Upper lobe of left lung (tissue), 6 donors: ENCODE measurements around the gene FHOD1. TPM values are rescaled to one million over a fixed set of nuclear protein-coding genes. Genes with fewer than 3 reads are reported as not detected.

Source experiments
- ATAC-seq, 2 donors: fragments of 200-7000 bp; cut with Tn5 transposase; one replicate each; pipeline ENCODE4 v1.9.1; 2022; ENCODE audit warnings: mild to moderate bottlenecking in 2 of 2, moderate library complexity in 2 of 2; ENCODE audit not compliant: low FRiP score in 2 of 2
- DNase-seq, 2 donors: peaks; one replicate each; pipeline ENCODE4 v3.0.0-alpha.2; 2019 to 2020
- H3K27ac ChIP-seq, 4 donors: fragments of 200-600 bp; sonication (generic); one replicate each; pipeline ENCODE4 v1.5.1; 2016 to 2019
- H3K27me3 ChIP-seq, 4 donors: fragments of 200-600 bp; sonication (generic); one replicate each; pipeline ENCODE4 v1.5.1; 2017 to 2019
- H3K36me3 ChIP-seq, 4 donors: fragments of 200-600 bp; sonication (generic); one replicate each; pipeline ENCODE4 v1.5.1; 2016 to 2019
- H3K4me1 ChIP-seq, 4 donors: fragments of 200-600 bp; sonication (generic); one replicate each; pipeline ENCODE4 v1.5.1; 2018 to 2019
- H3K4me3 ChIP-seq, 4 donors: fragments of 200-600 bp; sonication (generic); one replicate each; pipeline ENCODE4 v1.5.1; 2017 to 2019; ENCODE audit warnings: mild to moderate bottlenecking in 2 of 4, moderate library complexity in 1 of 4
- H3K9me3 ChIP-seq, 4 donors: fragments of 200-600 bp; sonication (generic); one replicate each; pipeline ENCODE4 v1.5.1; 2018 to 2019
- EP300 ChIP-seq, 4 donors: sonication (generic); formaldehyde crosslinking; IDR thresholded peaks; one replicate each; pipeline ENCODE4 v1.5.1; 2017; ENCODE audit warnings: antibody characterized with exemption in 4 of 4, control low read depth in 2 of 4
- POLR2A ChIP-seq, 4 donors: fragments of 450-650 bp; IDR thresholded peaks; one replicate each; pipeline ENCODE4 v1.5.1; 2016 to 2017; ENCODE audit warnings: antibody characterized with exemption in 4 of 4, mild to moderate bottlenecking in 2 of 4
- POLR2AphosphoS5 ChIP-seq, 2 donors: sonication (generic); formaldehyde crosslinking; IDR thresholded peaks; one replicate each; pipeline ENCODE4 v1.5.1; 2017; ENCODE audit warnings: antibody characterized with exemption in 2 of 2
- WGBS, 2 donors: methylation state at CpG; one replicate each; pipeline ENCODE4 v1.1.5; 2017 to 2018; 5-methylcytosine and 5-hydroxymethylcytosine counted together
- total RNA-seq, 6 donors: library from RNA; depleted of rRNA in 4 of 6; stranded (reverse); fragments of >200 nt in 4 of 6; gene quantifications; one replicate each; pipeline versions ENCODE4 v1.1.0 to v1.2.1, GENCODE V29; 2016 to 2021
- TF ChIP-seq, protein P1 (sequence below), 6 experiments: fragments of 450-650 bp in 4 of 6; fragments of 200-600 bp in 2 of 6; sonication (generic) in 2 of 6; IDR thresholded peaks; one replicate each; pipeline ENCODE4 v1.5.1; 2016 to 2019; ENCODE audit warnings: antibody characterized with exemption in 6 of 6
- donor health status: DM: no; HTN: no; CAD: no; lungs with moderate emphysema.
- donor health status: DM: no; HTN: yes; CAD: no; lungs with severe emphysema.

Gene FHOD1
- total RNA-seq, 6 donors from 2014 or later = 26.0 to 310 (median 91.0) TPM

DNA sequence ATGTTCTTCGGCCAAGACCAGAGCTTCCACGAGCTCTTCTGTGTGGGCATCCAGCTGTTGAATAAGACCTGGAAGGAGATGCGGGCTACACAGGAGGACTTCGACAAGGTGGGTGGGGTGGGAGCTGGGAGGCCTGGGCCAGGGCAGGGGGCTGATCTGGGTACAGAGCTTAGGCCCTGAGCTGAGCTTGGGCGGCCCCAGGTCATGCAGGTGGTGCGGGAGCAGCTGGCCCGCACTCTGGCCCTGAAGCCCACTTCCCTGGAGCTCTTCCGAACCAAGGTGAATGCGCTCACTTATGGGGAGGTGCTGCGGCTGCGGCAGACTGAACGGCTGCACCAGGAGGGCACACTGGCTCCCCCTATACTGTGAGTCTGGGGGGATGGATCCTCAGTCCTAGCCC, 44.9 kb downstream of the FHOD1 start:
- Histone ChIP-seq H3K9me3 (no peaks in the 10 kb centered on the region), H3K27me3 (no peaks in the 10 kb centered on the region), H3K27ac (no peak overlapping the region), H3K4me3 (no peak overlapping the region), H3K4me1 (peaks cover 15 to 32% (median 19%) of the 10 kb centered on the region in 4 donors), H3K36me3 (peaks cover 17 to 79% (median 62%) of the 10 kb centered on the region in 4 donors)
- WGBS, 2 donors = 94 to 100% methylated on average over 5 to 12 of the region's 12 CpGs
- TF ChIP-seq, protein P1, sequence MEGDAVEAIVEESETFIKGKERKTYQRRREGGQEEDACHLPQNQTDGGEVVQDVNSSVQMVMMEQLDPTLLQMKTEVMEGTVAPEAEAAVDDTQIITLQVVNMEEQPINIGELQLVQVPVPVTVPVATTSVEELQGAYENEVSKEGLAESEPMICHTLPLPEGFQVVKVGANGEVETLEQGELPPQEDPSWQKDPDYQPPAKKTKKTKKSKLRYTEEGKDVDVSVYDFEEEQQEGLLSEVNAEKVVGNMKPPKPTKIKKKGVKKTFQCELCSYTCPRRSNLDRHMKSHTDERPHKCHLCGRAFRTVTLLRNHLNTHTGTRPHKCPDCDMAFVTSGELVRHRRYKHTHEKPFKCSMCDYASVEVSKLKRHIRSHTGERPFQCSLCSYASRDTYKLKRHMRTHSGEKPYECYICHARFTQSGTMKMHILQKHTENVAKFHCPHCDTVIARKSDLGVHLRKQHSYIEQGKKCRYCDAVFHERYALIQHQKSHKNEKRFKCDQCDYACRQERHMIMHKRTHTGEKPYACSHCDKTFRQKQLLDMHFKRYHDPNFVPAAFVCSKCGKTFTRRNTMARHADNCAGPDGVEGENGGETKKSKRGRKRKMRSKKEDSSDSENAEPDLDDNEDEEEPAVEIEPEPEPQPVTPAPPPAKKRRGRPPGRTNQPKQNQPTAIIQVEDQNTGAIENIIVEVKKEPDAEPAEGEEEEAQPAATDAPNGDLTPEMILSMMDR (IDR thresholded peaks at IDR 0.05) = no peak
- TF ChIP-seq POLR2A (IDR thresholded peaks at IDR 0.05) = no peak
- no peak for TF ChIP-seq EP300 (IDR thresholded peaks at IDR 0.05)
- TF ChIP-seq POLR2AphosphoS5 (IDR thresholded peaks at IDR 0.05) = no peak
- ATAC-seq (no peak), DNase-seq (no peak)

- Histone ChIP-seq H3K27me3 (no peaks in the 10 kb centered on the region), H3K4me3 (no peak overlapping the region), H3K27ac (no peak overlapping the region), H3K36me3 (peaks cover 17 to 84% (median 70%) of the 10 kb centered on the region in 4 donors), H3K4me1 (peaks cover 12 to 32% (median 15%) of the 10 kb centered on the region in 4 donors), H3K9me3 (no peaks in the 10 kb centered on the region)
- TF ChIP-seq, protein P1 (IDR thresholded peaks at IDR 0.05) = no peak
- TF ChIP-seq EP300 (IDR thresholded peaks at IDR 0.05) (no peak), POLR2AphosphoS5 (IDR thresholded peaks at IDR 0.05) (no peak), POLR2A (IDR thresholded peaks at IDR 0.05) (no peak)
- DNase-seq (peak in 1 of 2 donors; percentile 73), ATAC-seq (no peak)
- WGBS, 2 donors = 93 to 95% methylated on average over 11 to 35 of the region's 40 CpGs
Observed at GRCh38 chr16:67201411-67202345, 45.6 kb downstream of the FHOD1 start.

GRCh38 chr16:67200491-67200890, 46.8 kb downstream of the FHOD1 start:
- no peak overlapping the region for H3K27ac ChIP-seq
- H3K4me1 ChIP-seq = peaks cover 12 to 32% (median 15%) of the 10 kb centered on the region in 4 donors
- TF ChIP-seq POLR2AphosphoS5 (IDR thresholded peaks at IDR 0.05) = no peak
- TF ChIP-seq, protein P1 (IDR thresholded peaks at IDR 0.05) = no peak
- no peak for TF ChIP-seq EP300 (IDR thresholded peaks at IDR 0.05)
- TF ChIP-seq POLR2A (IDR thresholded peaks at IDR 0.05) = no peak
- ATAC-seq = no peak
- DNase-seq = no peak
- peak overlapping the region in 1 of 4 donors; percentile 54 for H3K4me3 ChIP-seq
- peaks cover 28 to 91% (median 82%) of the 10 kb centered on the region in 4 donors for H3K36me3 ChIP-seq
- no peaks in the 10 kb centered on the region for H3K9me3 ChIP-seq
- WGBS, 2 donors = 94 to 98% methylated on average over 3 to 8 of the region's 8 CpGs
- no peaks in the 10 kb centered on the region for H3K27me3 ChIP-seq

DNA sequence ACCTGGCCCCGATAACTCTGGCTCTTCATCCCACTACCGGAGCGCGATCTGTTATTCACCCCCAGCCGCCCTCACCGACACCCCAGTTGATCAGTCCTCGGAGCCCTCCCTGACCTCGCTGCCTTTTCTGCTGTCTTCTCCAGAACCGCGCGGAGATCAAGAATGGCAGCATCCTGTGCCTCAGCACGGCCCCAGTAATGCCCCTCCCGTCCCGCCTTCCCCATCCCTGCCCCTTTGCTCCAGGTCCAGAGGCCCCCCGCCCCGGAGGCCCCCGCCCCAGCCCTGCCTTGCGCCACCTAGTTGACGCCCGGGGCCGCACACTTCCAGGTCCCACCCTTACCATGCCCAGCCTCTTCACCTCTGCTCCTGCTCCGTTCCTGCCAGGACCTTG, 47.5 kb downstream of the FHOD1 start:
- H3K36me3 ChIP-seq = peaks cover 33 to 96% (median 88%) of the 10 kb centered on the region in 4 donors
- H3K9me3 ChIP-seq = no peaks in the 10 kb centered on the region
- H3K4me3 ChIP-seq = peak overlapping the region in 3 of 4 donors; percentile 53 to 54 (median 54)
- H3K27ac ChIP-seq = peak overlapping the region in 1 of 4 donors; percentile 78
- DNase-seq = peak in 1 of 2 donors; percentile 79
- peaks cover 12 to 32% (median 15%) of the 10 kb centered on the region in 4 donors for H3K4me1 ChIP-seq
- peak in 1 of 2 donors; percentile 1 for ATAC-seq
- no peak for TF ChIP-seq POLR2A (IDR thresholded peaks at IDR 0.05)
- no peak for TF ChIP-seq EP300 (IDR thresholded peaks at IDR 0.05)
- TF ChIP-seq, protein P1 (IDR thresholded peaks at IDR 0.05) = no peak
- TF ChIP-seq POLR2AphosphoS5 (IDR thresholded peaks at IDR 0.05) = no peak
- H3K27me3 ChIP-seq = no peaks in the 10 kb centered on the region
- WGBS, 2 donors = 68 to 72% methylated on average over 22 of the region's 22 CpGs
